Sigmoid colon (tissue), 4 donors: ENCODE data around the gene USH2A.

Source experiments
- EP300 ChIP-seq, 4 donors: sonication (generic); formaldehyde crosslinking; IDR thresholded peaks; one replicate each; pipeline ENCODE4 v1.6.1; 2017; ENCODE audit warnings: antibody characterized with exemption in 4 of 4
- POLR2AphosphoS5 ChIP-seq, 4 donors: sonication (generic); formaldehyde crosslinking; IDR thresholded peaks; one replicate each; pipeline ENCODE4 v1.6.1; 2017; ENCODE audit warnings: antibody characterized with exemption in 4 of 4
- TF ChIP-seq, protein P1 (sequence below), 4 experiments: fragments of 450-650 bp in 3 of 4; fragments of 200-600 bp in 1 of 4; IDR thresholded peaks; one replicate each; pipeline ENCODE4 v1.5.1; 2016 to 2019; ENCODE audit warnings: antibody characterized with exemption in 4 of 4, mild to moderate bottlenecking in 3 of 4, moderate library complexity in 2 of 4

DNA sequence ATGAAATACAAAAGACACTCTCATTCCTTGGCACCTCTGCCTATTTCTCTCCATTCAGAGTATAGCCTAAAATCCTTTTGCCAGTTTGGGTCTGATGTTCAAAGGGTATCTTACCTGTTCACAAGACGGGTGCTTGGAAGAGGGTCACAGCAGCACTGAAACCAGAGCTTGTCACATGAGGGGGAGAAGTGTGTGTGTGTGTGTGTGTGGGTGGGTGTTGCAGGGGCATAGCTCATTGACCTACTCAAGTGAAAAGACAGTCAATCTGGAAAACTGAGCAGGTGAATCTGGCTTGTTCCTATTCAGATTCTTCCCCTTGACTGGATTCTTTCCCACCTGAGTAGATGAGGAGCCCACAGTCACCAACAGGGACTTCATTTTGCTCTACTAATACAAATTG, 792.2 kb downstream of the USH2A start:
- no peak for TF ChIP-seq EP300 (IDR thresholded peaks at IDR 0.05)
- TF ChIP-seq POLR2AphosphoS5 (IDR thresholded peaks at IDR 0.05), result no peak
- TF ChIP-seq, protein P1, sequence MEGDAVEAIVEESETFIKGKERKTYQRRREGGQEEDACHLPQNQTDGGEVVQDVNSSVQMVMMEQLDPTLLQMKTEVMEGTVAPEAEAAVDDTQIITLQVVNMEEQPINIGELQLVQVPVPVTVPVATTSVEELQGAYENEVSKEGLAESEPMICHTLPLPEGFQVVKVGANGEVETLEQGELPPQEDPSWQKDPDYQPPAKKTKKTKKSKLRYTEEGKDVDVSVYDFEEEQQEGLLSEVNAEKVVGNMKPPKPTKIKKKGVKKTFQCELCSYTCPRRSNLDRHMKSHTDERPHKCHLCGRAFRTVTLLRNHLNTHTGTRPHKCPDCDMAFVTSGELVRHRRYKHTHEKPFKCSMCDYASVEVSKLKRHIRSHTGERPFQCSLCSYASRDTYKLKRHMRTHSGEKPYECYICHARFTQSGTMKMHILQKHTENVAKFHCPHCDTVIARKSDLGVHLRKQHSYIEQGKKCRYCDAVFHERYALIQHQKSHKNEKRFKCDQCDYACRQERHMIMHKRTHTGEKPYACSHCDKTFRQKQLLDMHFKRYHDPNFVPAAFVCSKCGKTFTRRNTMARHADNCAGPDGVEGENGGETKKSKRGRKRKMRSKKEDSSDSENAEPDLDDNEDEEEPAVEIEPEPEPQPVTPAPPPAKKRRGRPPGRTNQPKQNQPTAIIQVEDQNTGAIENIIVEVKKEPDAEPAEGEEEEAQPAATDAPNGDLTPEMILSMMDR (IDR thresholded peaks at IDR 0.05), result no peak
